Neural cell (in vitro differentiated cells): Measurements from ENCODE around the gene GSDMA. TPM values are rescaled to one million over a fixed set of nuclear protein-coding genes. Genes with fewer than 3 reads are reported as not detected.

Source experiments
- H2AFZ ChIP-seq: fragments of 200-600, 300-800 bp; sonication (generic), shearing (Covaris generic); 2 replicates; pipeline ENCODE4 v1.6.0; 2014; ENCODE audit warnings: low read depth, mild to moderate bottlenecking, antibody characterized with exemption, low read length, moderate library complexity
- H3F3A ChIP-seq: fragments of 200-600 bp; shearing (Covaris generic); 2 replicates; pipeline ENCODE4 v1.6.1; 2016; ENCODE audit warnings: mild to moderate bottlenecking, moderate library complexity, mixed read lengths, antibody characterized with exemption, low read length; ENCODE audit not compliant: insufficient read depth, poor library complexity, severe bottlenecking
- H3K27ac ChIP-seq: fragments of 200-600, 300-800 bp; sonication (generic), shearing (Covaris generic); 2 replicates; pipeline ENCODE4 v1.5.1; 2014; ENCODE audit warnings: mild to moderate bottlenecking, low read length, moderate library complexity
- H3K27me3 ChIP-seq: fragments of 300-800, 200-600 bp; sonication (generic), shearing (Covaris generic); 2 replicates; pipeline ENCODE4 v1.6.0; 2014; ENCODE audit warnings: mild to moderate bottlenecking, low read depth, low read length, moderate library complexity; ENCODE audit not compliant: insufficient read depth
- H3K36me3 ChIP-seq: fragments of 300-800, 200-600 bp; sonication (generic), shearing (Covaris generic); 2 replicates; pipeline ENCODE4 v1.5.1; 2014; ENCODE audit warnings: mild to moderate bottlenecking, antibody characterized with exemption, low read length, moderate library complexity; ENCODE audit not compliant: insufficient read depth
- H3K4me2 ChIP-seq: fragments of 300-800, 200-600 bp; sonication (generic), shearing (Covaris generic); 2 replicates; pipeline ENCODE4 v1.6.0; 2014; ENCODE audit warnings: mild to moderate bottlenecking, low read length
- H3K4me3 ChIP-seq: fragments of 300-800, 200-600 bp; sonication (generic), shearing (Covaris generic); 2 replicates; pipeline ENCODE4 v1.5.1; 2014; ENCODE audit warnings: mild to moderate bottlenecking, low read length, moderate library complexity
- H3K79me2 ChIP-seq: fragments of 200-600 bp; shearing (Covaris generic); replicated peaks from 2 replicates; pipeline ENCODE4 v1.6.0; 2014; ENCODE audit warnings: mild to moderate bottlenecking, low read length, moderate library complexity; ENCODE audit not compliant: insufficient read depth
- H3K9ac ChIP-seq: fragments of 300-800, 200-600 bp; sonication (generic), shearing (Covaris generic); 2 replicates; pipeline ENCODE4 v1.6.1; 2016; ENCODE audit warnings: mild to moderate bottlenecking, low read length, mixed read lengths
- H3K9me2 ChIP-seq: fragments of 200-600 bp; shearing (Covaris generic); 2 replicates; pipeline ENCODE4 v1.6.1; 2016; ENCODE audit warnings: mild to moderate bottlenecking, low read length, mixed read lengths; ENCODE audit not compliant: insufficient read depth
- H3K9me3 ChIP-seq: fragments of 200-600, 300-800 bp; sonication (generic), shearing (Covaris generic); 2 replicates; pipeline ENCODE4 v1.6.1; 2016; ENCODE audit warnings: mild to moderate bottlenecking, mixed run types, low read length, moderate library complexity, mixed read lengths
- H4K20me1 ChIP-seq: fragments of 200-600 bp; shearing (Covaris generic); 2 replicates; pipeline ENCODE4 v1.6.1; 2016; ENCODE audit warnings: mild to moderate bottlenecking, mixed run types; ENCODE audit not compliant: insufficient read depth
- CTCF ChIP-seq: fragments of 450-650 bp; IDR thresholded peaks from 2 replicates; pipeline ENCODE4 v1.5.1; 2014; ENCODE audit warnings: antibody characterized with exemption, mild to moderate bottlenecking, moderate library complexity; ENCODE audit not compliant: poor library complexity, severe bottlenecking
- EP300 ChIP-seq: fragments of 450-650 bp; conservative IDR thresholded peaks from 2 replicates; pipeline ENCODE4 v1.6.1; 2014; ENCODE audit warnings: antibody characterized with exemption, mild to moderate bottlenecking, moderate library complexity; ENCODE audit not compliant: poor library complexity, severe bottlenecking
- EZH2 ChIP-seq: fragments of 200-600, 300-800 bp; shearing (Covaris generic), sonication (generic); IDR thresholded peaks from 2 replicates; pipeline ENCODE4 v1.6.1; 2014; ENCODE audit warnings: antibody characterized with exemption, low read length, borderline replicate concordance, mild to moderate bottlenecking; ENCODE audit not compliant: insufficient read depth, poor library complexity, severe bottlenecking
- MXI1 ChIP-seq: fragments of 450-650 bp; conservative IDR thresholded peaks from 2 replicates; pipeline ENCODE4 v1.6.1; 2014; ENCODE audit warnings: antibody characterized with exemption, mild to moderate bottlenecking; ENCODE audit not compliant: poor library complexity, severe bottlenecking
- POLR2AphosphoS5 ChIP-seq: IDR thresholded peaks from 2 replicates; pipeline ENCODE4 v1.6.1; 2012
- RAD21 ChIP-seq: fragments of 450-650 bp; conservative IDR thresholded peaks from 2 replicates; pipeline ENCODE4 v1.6.1; 2014; ENCODE audit warnings: antibody characterized with exemption, mild to moderate bottlenecking, moderate library complexity
- REST ChIP-seq: IDR thresholded peaks from 2 replicates; pipeline ENCODE4 v1.6.1; 2012; ENCODE audit warnings: borderline replicate concordance
- SMC3 ChIP-seq: fragments of 450-650 bp; conservative IDR thresholded peaks from 2 replicates; pipeline ENCODE4 v1.6.1; 2014; ENCODE audit warnings: antibody characterized with exemption, mild to moderate bottlenecking, moderate library complexity; ENCODE audit not compliant: poor library complexity
- TAF1 ChIP-seq: IDR thresholded peaks from 2 replicates; pipeline ENCODE4 v1.6.1; 2012; ENCODE audit warnings: low read depth
- polyA plus RNA-seq: library from polyadenylated mRNA; depleted of rRNA; stranded (reverse); fragments of >200 nt; gene quantifications from 2 replicates; pipeline ENCODE4 v1.2.3, GENCODE V29; 2014

Gene GSDMA
- polyA plus RNA-seq, 1 donor from 2014 or later = not detected

GRCh38 chr17:39981766-39982375 lies 19.1 kb downstream of the GSDMA start:
- Histone ChIP-seq H3K79me2 (peaks cover 20% of the 10 kb centered on the region), H4K20me1 (no peaks in the 10 kb centered on the region), H3K36me3 (no peaks in the 10 kb centered on the region)

More at GRCh38 chr17:39981766-39982375, 19.1 kb downstream of the GSDMA start:
- TF ChIP-seq EZH2 (no peak), CTCF (no peak), TAF1 (no peak), POLR2AphosphoS5 (no peak), SMC3 (no peak), REST (no peak), EP300 (no peak), RAD21 (no peak), MXI1 (no peak)
- H3K9ac ChIP-seq = peak overlapping the region; percentile 97
- H3K4me3 ChIP-seq = peak overlapping the region; percentile 89
- H3K9me2 ChIP-seq = no peaks in the 10 kb centered on the region
- H2AFZ ChIP-seq = no peak overlapping the region
- H3K27ac ChIP-seq = no peak overlapping the region
- H3F3A ChIP-seq = no peaks in the 10 kb centered on the region
- H3K4me2 ChIP-seq = peak overlapping the region; percentile 95
- H3K27me3 ChIP-seq = no peaks in the 10 kb centered on the region
- no peaks in the 10 kb centered on the region for H3K9me3 ChIP-seq
